NCI-H1436 treated with DMSO at 0.1 percent for 48 hours (cell line): Measurements from ENCODE around the gene GFPT1.
"Not testable (repeated sequence)": the region's sequence is repeated elsewhere in the genome, so short reads cannot be mapped to it uniquely, and the experiment has no call there.

ENCODE experiments used
- DNase-seq: peaks from one replicate; lab custom pipeline; 2025; lab: John Stamatoyannopoulos, UW

The GFPT1 gene

DNA sequence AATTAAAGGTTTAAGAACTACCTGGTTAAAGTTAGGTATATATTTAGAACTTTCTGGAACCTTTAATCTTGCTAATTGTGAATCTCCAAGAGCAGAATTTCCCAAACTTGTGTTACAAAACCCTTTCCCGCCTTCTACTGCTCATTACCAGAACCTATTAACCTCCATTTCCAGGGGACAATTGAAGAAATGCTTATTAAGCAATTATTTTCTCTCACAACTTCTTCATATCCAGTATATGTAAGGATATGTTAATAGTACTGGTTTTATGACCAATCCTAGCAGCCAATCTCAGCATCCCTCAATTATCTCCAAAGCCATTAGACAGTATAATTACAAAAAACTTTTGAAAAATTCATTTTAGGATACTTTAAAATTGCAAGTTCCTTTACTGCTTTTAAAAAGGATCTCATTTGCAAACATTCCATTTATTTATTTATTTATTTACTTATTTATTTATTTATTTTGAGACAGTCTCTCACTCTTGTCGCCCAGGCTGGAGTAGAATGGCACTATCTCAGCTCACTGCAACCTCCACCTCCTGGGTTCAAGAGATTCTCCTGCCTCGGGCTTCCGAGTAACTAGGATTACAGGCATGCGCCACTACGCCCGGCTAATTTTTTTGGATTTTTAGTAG, 3.7 kb downstream of the GFPT1 start:
- DNase-seq, result no peak

DNA sequence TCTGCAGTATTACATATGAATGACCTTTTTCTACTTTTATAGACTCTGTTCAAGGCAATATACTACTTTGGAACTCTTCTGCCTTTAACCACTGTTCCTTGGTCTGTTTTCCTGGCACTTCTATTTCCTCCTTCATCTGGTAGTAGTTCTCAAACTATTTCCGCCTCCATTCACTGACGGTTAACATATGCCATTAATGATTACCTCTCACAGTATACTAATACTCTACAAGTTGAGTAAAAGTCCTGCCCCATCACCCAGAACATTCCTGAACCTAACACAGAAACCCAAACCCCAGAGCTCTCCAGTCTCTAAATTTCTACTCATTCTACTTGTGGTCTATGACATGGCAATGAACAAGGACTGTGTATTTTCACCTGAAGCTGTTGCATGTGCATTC, 4.5 kb downstream of the GFPT1 start:
- DNase-seq, result no peak

DNA sequence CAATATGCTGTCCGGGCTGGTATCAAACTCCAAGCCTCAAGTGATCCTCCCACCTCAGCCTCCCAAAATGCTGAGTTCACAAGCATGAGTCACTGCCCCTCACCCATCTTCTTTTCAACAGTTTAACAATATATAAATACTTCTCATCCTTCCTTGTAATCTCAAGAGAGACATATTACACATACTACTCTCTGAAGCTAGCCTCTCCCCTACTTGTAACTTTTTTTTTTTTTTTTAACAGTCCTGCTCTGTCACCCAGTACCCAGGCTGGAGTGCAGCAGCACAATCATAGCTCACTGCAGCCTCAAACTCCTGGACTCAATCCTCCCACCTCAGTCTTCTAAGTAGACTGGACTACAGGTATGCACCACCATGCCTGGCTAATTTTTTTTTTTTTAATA, 5.7 kb downstream of the GFPT1 start:
- DNase-seq, result no peak

DNA sequence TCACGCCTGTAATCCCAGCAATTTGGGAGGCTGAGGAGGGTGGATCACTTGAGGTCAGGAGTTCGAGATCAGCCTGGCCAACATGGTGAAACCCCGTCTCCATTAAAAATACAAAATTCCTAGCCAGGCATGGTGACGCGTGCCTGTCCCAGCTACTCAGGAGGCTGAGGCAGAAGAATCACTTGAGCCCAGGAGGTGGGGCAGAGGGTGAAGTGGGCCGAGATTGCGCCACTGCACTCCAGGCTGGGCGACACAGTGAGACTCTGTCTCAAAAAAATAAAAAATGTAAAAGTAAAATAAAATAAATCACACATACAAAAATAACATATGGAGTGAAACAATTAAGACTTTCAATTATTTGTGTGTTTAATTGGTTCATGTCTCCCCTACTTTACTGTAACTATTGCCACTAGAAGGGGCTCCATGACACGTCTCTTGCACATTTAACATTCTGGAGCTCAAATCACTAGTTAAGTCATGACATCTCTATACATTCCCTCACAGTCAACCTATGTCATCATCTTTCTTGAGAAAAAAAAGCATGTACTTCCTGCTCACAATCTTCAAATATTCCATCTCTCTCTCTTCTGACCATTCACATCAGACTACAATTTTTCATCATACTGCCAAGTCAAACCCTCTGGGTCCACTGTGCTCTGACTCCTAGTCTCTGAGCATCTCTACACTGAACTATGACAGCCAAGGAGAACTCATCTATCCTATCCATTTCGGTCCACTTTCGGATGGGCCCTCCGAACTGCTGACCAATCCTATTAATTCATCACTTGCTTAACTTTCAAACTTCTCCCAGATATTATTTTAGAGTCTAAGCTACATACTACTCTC, 6.7 kb downstream of the GFPT1 start:
- DNase-seq, result no peak

DNA sequence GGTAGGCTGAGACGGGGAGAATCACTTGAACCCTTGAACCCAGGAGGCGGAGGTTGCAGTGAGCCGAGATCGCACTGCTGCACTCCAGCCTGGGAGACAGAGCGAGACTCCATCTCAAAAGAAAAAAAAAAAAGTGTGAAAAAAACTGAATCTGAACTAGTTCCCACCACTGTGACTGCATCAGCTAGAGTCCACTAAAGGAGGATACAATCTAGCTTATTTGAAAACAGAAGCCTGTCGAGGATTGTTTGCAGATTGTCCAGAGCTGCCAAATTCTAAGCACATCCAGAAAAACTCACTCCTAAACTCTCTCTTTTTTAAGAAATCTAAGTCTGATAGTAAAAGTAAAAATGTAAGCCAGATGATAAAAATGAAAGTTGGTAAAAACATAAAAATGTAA, 10.6 kb downstream of the GFPT1 start:
- DNase-seq, result no peak

DNA sequence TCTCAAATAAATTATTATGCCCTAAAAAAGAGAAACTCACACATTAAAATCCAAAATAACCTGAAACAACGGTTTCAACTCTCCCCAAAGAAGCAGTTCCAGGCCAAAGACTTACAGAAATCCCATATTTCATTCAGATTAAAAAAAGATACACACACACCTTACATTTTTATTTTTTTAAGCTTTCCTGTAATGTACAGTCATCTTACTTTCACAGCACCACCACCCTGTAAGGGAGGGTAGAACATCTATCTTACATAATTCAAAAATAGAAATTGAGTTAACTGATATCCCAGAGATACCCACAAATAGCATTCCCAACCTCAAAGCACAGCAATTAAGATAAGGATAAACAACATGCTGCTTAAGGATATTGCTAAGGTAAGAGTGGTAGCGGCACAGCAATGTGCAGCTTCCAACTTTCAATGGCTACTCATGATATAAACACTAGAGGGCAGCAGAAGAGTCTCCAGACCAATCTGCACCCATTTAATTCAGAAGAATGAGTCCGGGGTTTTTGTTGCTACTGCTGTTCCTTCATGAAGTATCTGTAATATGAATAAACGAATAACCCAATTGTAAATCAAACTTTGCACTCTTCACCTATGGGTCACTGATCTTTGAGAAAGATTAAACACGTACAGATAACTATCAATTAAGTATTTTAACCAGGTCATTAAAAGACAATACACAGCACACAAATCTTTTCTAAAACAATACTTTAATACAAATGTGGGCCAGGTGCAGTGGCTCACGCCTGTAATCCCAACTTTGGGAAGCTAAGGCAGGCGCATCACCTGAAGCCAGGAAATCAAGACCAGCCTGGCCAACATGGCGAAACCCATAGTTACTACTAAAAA, 11.3 kb downstream of the GFPT1 start:
- peak; percentile 6 for DNase-seq

DNA sequence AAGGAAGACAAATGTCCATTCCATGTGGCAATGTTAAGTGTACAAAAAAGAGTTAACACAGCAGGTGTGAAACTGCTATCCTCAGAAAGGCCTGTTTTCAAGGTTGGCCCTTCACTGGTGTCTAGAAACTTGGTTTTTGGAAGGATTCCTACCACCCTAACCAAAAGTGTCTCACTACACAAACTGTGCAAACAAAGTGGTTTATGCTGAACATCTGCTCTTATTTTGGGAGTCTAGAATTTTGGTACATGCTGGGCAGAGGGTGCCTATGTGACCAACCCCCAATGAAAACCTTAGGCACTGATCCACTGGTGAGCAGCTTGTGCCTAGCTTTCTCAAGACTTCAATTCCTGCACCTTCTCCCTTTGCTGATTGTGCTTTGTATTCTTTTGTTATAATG, 14.3 kb downstream of the GFPT1 start:
- no peak for DNase-seq

DNA sequence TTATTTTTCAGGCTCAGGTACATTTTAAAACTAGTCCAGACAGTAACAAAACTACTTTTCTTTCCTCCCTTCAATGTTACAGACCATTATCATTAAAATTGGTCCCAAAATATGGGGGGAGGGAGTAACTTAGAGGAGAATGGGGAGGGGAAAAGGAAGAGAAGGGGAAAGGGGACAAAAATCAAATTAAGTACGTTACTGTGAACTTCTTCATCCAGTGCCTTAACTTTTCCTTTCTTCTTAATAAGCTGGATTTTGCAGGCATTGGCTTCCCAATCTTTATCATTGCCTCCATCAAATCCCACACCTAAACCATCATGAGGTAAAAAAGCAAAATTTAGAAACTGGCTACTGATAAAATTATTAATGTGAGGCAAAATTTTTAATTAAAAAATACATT, 17.2 kb downstream of the GFPT1 start:
- no peak for DNase-seq

DNA sequence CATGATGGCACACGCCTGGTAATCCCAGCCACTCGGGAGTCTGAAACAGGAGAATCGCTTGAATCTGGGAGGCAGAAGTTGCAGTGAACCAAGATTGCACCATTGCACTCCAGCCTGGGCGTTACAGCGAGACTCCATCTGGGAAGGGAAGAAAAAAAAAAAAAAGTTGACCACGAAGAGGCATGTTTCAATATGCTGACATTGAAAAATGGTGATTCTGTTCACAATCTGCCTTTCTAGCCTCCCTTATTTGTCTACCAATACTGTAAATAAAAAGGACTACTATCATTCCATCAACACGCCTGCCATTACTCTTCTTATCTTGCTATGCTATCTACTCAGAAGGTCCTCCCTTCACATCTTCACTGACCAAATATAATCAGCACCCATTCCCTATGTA, 18.4 kb downstream of the GFPT1 start:
- DNase-seq, result no peak

DNA sequence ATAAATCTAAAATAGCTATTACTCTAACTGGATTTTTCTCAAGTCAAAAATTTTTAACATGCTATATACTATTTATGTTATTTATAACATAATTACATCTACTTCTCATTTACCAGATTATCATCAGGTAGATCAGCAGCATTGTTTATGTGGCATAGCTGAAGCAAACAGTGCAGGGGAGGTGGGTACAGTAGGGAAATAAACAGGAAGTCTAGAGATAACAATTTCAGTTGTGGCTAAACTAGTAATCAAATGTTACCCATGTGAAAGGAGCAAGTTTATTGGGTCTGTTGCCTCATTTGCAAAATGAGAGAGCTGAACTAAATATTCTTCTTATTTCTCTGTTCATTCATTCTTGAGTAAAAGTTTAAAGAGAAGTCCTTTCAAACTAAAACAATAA, 27.7 kb downstream of the GFPT1 start:
- DNase-seq, result no peak

DNA sequence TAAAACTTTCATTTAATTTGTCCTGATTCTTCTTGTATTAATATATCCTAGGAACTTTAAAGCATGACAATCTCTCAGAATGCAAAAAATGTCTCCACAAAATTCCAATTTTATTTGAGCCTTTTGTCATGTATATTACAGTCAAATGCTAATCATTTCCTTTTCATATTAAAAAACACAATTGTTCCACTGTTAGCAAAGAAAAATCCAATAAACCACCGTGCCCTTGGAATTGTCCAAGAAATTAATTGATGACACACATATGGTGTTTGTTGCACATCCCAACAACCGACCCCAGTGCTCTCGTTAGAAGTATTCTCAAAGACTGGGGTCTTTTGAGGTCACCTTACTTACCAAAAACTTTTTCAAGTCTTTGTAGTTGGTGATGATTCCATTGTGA, 28.1 kb downstream of the GFPT1 start:
- DNase-seq, result no peak

DNA sequence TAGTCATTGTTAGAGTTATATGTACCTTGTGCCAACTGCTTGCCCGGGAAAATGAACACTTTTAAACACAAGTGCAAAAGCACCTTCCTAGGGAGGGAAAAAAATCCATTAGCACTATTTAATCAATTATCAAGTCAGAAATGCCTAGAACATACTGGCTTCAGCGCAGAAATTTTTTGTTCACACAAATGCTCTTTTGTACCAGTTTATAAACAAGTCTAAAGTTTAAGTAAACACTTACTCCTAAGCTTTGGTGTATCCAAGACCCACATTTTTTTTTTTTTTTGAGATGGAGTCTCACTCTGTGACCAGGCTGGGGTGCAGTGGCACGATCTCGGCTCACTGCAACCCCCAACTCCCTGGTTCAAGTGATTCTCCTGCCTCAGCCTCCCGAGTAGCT, 30.6 kb downstream of the GFPT1 start:
- DNase-seq, result no peak

DNA sequence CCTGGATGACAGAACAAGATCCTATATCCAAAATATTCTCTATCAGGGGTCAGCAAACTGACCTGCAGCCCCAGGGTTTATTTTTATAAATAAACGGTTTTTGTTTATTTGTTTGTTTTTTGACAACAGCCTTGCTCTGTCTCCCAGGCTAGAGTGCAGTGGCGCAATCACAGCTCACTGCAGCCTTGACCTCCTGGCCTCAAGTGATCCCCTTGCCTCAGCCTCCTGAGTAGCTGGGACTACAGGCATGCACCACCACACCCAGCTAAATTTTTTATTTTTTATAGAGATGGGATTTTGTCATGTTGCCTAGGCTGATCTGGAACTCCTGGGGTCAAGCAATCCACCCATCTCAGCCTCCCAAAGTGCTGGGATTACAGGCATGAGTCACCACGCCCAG, 32.1 kb downstream of the GFPT1 start:
- not testable (repeated sequence) for DNase-seq

DNA sequence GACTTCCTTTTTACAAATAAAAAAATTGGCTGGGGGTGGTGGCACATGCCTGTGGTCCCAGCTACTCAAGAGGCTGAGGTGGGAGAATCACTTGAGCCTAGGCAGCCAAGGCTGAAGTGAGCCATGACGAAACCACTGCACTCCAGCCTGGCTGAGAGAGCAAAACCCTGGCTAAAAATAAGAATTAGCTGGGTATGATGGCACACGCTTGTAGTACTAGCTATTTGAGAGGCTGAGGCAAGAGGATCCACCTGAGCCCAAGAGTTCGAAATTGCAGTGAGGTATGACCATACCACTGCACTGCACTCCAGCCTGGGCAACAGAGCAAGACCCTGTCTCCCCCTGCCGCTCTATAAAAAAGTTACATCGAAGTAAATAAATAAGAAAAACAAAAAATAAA, 33.7 kb downstream of the GFPT1 start:
- DNase-seq, result no peak

DNA sequence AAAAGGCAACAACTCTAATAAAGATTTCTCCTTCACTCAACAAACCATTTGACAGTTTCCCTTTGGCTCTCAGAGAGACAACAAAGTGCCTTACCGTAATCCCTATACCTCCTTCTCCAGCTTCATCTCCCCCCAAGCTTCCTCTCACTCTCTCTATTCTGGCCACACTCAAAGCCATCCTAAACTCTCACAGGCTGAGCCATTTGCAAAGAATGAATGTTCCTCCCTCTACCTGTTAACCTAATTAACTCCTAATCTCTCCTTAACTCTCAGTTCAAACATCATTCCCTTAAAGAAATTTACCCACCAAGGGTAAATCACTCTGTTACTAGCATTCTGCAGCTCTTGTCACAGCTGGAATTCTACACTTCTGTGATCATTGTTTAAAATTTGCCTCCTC, 38.2 kb downstream of the GFPT1 start:
- DNase-seq, result no peak

DNA sequence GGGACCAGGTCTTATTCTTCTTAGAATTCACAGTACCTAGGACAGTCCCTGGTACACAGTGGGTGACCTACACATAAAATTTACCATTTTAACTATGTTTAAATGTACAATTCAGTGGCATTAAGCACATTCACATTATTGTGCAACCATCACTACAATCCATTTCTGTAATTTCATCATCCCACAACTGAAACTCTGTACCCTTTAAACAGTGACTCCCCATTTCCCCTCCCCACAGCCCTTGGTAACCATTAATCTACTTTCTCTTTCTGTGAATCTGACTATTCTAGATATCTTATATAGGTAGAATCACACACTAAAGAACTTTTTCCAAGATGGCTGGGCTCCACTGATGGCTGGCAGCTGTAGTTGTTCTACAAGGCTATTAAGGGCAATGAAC, 41.6 kb downstream of the GFPT1 start:
- no peak for DNase-seq

DNA sequence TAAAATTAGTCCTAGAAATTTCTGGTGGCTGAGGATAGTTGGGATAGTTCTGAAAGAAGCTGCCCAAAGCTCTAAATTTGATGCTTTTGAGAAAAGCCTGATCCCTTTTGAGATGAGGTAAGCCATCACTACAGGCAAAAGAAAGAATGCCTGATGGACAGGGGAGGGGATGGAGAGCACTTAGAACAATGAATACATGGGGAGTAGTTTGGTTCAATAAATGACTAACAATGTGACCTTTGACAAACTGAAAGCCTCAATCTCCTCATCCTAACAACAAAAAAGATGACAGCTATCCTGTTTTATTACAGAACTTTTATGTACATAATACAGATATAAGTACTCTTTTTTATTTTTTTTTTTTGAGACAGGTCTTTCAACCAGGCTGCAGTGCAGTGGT, 42.7 kb downstream of the GFPT1 start:
- no peak for DNase-seq

DNA sequence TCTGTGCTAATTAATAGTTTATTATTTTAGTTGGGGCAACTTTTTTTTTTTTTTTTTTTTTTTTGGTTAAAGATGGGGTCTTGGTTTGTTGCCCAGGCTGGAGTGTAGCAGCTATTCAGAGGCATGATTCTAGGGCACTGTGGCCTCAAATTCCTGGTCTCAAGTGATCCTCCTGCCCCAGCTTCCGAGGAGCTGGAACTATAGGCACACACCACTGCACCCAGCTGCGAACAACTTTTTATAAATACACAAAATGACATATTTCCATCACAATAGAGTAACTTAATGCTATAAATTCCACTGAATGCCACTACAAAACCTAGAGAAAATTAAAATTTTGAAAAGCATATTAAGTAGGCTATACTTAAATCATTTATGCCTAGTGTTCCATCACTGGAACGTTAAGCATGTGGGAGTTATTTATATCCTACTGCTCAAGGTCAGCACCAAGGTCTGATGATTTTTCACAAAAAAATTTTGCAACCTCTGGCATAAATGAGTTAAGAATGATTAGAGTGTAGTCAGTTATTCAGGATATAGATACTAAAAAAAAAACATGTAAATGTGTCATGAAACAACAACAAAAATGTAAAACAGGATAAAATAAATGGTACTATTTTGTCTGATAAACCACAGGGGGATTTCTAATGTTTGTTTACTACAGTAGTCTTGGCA, 46.8 kb downstream of the GFPT1 start:
- no peak for DNase-seq

DNA sequence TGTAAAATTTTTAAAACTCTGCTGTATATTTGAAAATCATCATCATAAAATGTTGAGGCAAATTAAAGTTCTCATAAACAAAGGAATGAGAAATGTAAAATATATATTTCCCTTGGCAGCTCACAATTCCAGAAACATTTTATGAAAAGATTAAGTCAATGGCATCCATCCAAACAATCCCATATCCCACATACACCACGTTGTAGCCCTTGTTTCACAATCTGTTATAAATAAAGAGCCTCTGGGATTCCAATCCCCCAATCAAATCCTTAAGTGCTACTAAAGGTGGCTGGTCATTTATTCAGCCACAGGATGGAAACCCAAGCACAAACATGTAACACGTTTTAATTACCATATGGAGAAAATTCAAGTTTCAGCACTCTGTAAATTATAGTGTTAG, 51.7 kb downstream of the GFPT1 start:
- DNase-seq, result no peak

DNA sequence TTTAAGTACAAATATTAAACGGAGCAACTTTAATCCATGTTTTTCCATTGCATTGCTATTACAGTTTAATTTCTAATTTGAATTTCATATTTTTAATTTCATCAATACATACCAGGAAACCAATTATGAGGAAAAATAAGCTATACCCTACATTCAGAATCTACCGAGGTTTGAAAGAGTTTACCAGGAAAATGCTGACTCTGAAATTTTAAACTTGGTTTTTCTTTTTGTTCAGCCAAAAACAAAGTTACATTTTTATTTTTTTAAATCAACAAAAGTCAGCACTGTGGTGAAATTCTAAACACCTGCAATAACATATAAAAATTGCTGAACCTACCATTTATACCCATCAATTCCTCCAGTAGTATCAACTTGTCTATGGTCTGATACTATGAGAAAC, 53.7 kb downstream of the GFPT1 start:
- no peak for DNase-seq

DNA sequence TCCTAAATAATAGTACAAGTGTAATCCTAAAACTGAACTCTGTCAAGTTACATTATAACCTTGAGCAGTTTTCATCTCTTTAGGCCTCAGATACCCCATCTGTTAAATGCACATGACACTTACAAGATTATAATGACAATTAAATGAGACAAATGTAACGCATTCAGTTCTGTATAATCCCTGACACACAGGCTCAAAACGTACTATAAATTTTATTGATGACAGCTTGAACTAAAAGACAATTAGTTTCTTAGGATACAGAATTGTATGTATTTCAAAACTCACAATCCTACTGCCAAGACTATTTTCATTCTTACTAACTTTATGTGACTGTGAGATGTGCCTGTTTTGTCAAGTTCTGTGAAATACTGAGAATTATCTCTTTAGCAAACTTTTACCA, 56.2 kb downstream of the GFPT1 start:
- DNase-seq, result no peak

DNA sequence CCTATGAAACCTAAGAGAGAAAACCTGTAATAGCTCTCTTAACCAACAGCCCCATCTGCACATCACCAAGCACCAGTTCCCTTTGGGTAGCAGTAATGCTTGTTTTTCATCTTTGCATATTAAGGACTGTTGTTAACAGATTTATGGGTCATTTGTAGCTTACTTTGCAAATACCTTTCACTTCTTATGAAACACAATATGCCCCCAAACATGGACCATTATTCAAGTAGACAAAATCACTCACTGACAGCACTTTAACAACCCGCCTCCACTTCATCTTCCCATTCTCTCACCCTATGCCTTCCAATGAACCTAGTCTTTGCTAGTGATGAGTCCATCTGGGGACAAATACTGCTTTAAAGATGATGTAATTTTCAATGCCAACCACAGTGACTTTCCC, 64.4 kb downstream of the GFPT1 start:
- no peak for DNase-seq
